HG03432 (cell line): ENCODE data around the gene CLIC1.

Experiments
- ATAC-seq: cut with Tn5 transposase; IDR thresholded peaks from one replicate; pipeline ENCODE4 v1.9.1; 2021; ENCODE audit warnings: mild to moderate bottlenecking, moderate library complexity; ENCODE audit not compliant: unreplicated experiment

The CLIC1 gene

GRCh38 chr6:31739639-31740396, 3.5 kb upstream of the CLIC1 start, which contains the start of gene MSH5:
Gene MSH5 (plus strand): TSS chr6:31740005. CDS start chr6:31740467, 462 bp downstream.
- peak; percentile 67 for ATAC-seq

- no peak for ATAC-seq
Measured at GRCh38 chr6:31737991-31738979, 2.0 kb upstream of the CLIC1 start.

- ATAC-seq = no peak
Measured at GRCh38 chr6:31737315-31737990, 1.1 kb upstream of the CLIC1 start.

- ATAC-seq = no peak
Measured at GRCh38 chr6:31736768-31737314, 511 bp upstream of the CLIC1 start.

- ATAC-seq = no peak
Measured at GRCh38 chr6:31734821-31735406, 1.4 kb downstream of the CLIC1 start.

- no peak for ATAC-seq
Measured at GRCh38 chr6:31734247-31734820, 2.0 kb downstream of the CLIC1 start.

- no peak for ATAC-seq
Measured at GRCh38 chr6:31733734-31734133, 2.6 kb downstream of the CLIC1 start.

GRCh38 chr6:31732029-31732428, 4.3 kb downstream of the CLIC1 start:
- ATAC-seq = no peak

GRCh38 chr6:31730631-31731086, 5.7 kb downstream of the CLIC1 start:
- ATAC-seq = no peak

GRCh38 chr6:31729979-31730630, 6.2 kb downstream of the CLIC1 start:
- peak; percentile 38 for ATAC-seq

- ATAC-seq = peak; percentile 49
Measured at GRCh38 chr6:31729515-31729978, 6.8 kb downstream of the CLIC1 start.

- peak; percentile 10 for ATAC-seq
Measured at GRCh38 chr6:31728767-31729514, 7.4 kb downstream of the CLIC1 start, which contains the start of gene DDAH2. Gene DDAH2 (minus strand): TSS chr6:31729299. CDS start chr6:31729161, 138 bp downstream.

- ATAC-seq = no peak
Measured at GRCh38 chr6:31727717-31728671, 8.3 kb downstream of the CLIC1 start.

- ATAC-seq = peak; percentile 47
Measured at GRCh38 chr6:31727034-31727716, 9.2 kb downstream of the CLIC1 start.

GRCh38 chr6:31725502-31726350, 10.6 kb downstream of the CLIC1 start:
- no peak for ATAC-seq
